Panc1 (cell line): ENCODE data around the gene GSS. TPM values are rescaled to one million over a fixed set of nuclear protein-coding genes. Genes with fewer than 3 reads are reported as not detected.
"Not testable (repeated sequence)": the region's sequence is repeated elsewhere in the genome, so short reads cannot be mapped to it uniquely, and the experiment has no call there.

Source experiments
- ATAC-seq: fragments of 200-7000 bp; cut with Tn5 transposase; 2 replicates; pipeline ENCODE4 v1.9.1; 2020; ENCODE audit warnings: mild to moderate bottlenecking, moderate library complexity
- BruUV-seq: library from RNA; stranded (reverse); fragments of 400-500 nt; replicated peaks from 2 replicates; lab custom pipeline; 2021; lab: Mats Ljungman, UMichigan
- CTCF ChIA-PET: fragments of 300-600 bp; sonication (Branson Sonifier 250); formaldehyde crosslinking; loops from one replicate; lab custom pipeline; 2022; ENCODE audit warnings: antibody characterized with exemption; lab: Charles Lee
- POLR2A ChIA-PET: fragments of 300-600 bp; sonication (Branson Sonifier 250); formaldehyde crosslinking; loops from one replicate; lab custom pipeline; 2022; ENCODE audit warnings: antibody characterized with exemption; lab: Charles Lee
- DNase-seq: peaks from one replicate; pipeline ENCODE4 v3.0.0-alpha.2; 2010; ENCODE audit warnings: low read depth, low spot score
- H3K27ac ChIP-seq: 2 replicates; pipeline ENCODE4 v1.5.1; 2011; ENCODE audit warnings: mild to moderate bottlenecking, low read length, inconsistent platforms
- H3K27me3 ChIP-seq: fragments of 200-500 bp; sonication (Bioruptor generic); 2 replicates; pipeline ENCODE4 v1.6.0; 2014; ENCODE audit warnings: low read length, inconsistent platforms; ENCODE audit not compliant: control insufficient read depth, insufficient read depth
- H3K36me3 ChIP-seq: fragments of 200-500 bp; sonication (Bioruptor generic); 2 replicates; pipeline ENCODE4 v1.5.1; 2014; ENCODE audit warnings: inconsistent platforms, mild to moderate bottlenecking, low read length, moderate library complexity; ENCODE audit not compliant: control insufficient read depth, insufficient read depth
- H3K4me1 ChIP-seq: 2 replicates; pipeline ENCODE4 v1.5.1; 2011; ENCODE audit warnings: inconsistent platforms, mild to moderate bottlenecking, low read length, moderate library complexity; ENCODE audit not compliant: control insufficient read depth, insufficient read depth
- H3K4me3 ChIP-seq, 2 experiments: 2 replicates each; pipeline ENCODE4 v1.5.1; 2011 to 2012; ENCODE audit warnings: low read depth in 2 of 2, low read length in 2 of 2, mild to moderate bottlenecking in 2 of 2, inconsistent platforms in 1 of 2, moderate library complexity in 1 of 2
- H3K9me3 ChIP-seq: fragments of 200-500 bp; sonication (Bioruptor generic); 2 replicates; pipeline ENCODE4 v1.5.1; 2014; ENCODE audit warnings: low read depth, mild to moderate bottlenecking, inconsistent platforms, low read length, moderate library complexity; ENCODE audit not compliant: control insufficient read depth, insufficient read depth
- POLR2AphosphoS5 ChIP-seq: IDR thresholded peaks from 2 replicates; pipeline ENCODE4 v1.6.1; 2012; ENCODE audit warnings: mild to moderate bottlenecking, low read depth, low read length, moderate library complexity
- REST ChIP-seq, 2 experiments: IDR thresholded peaks; 2 replicates each; pipeline ENCODE4 v1.6.1; 2011 to 2012; ENCODE audit warnings: low read depth in 2 of 2, control low read depth in 1 of 2, low read length in 1 of 2, mild to moderate bottlenecking in 1 of 2, moderate library complexity in 1 of 2; ENCODE audit not compliant: insufficient read depth in 1 of 2
- SIN3A ChIP-seq: IDR thresholded peaks from 2 replicates; pipeline ENCODE4 v1.6.1; 2012; ENCODE audit warnings: low read depth, mild to moderate bottlenecking, low read length, moderate library complexity, borderline replicate concordance; ENCODE audit not compliant: insufficient read depth
- TCF7L2 ChIP-seq: IDR thresholded peaks from 2 replicates; pipeline ENCODE4 v1.6.1; 2011; ENCODE audit warnings: mild to moderate bottlenecking, low read depth, low read length, inconsistent platforms
- in situ Hi-C: cut with HindIII; loops from 2 replicates; pipeline ENCODE4 v1.10.0; 2016; ENCODE audit warnings: low sequenced_read_pairs, low pct_unique_long_range_greater_than_20kb
- intact Hi-C: fragments of 100-400 bp; cut with micrococcal nuclease; formaldehyde crosslinking; loops from one replicate; pipeline ENCODE4 v1.10.0; 2022; ENCODE audit not compliant: unreplicated experiment
- total RNA-seq: library from RNA; stranded (reverse); gene quantifications from one replicate; pipeline ENCODE4 v1.2.1, GENCODE V29; 2021; ENCODE audit not compliant: unreplicated experiment
- TF ChIP-seq, protein P1 (sequence below): fragments of 450-650 bp; IDR thresholded peaks from 2 replicates; pipeline ENCODE4 v1.5.1; 2017; ENCODE audit warnings: mild to moderate bottlenecking

Gene GSS
- total RNA-seq, 1 experiment from 2014 or later, result 64.8 TPM

DNA sequence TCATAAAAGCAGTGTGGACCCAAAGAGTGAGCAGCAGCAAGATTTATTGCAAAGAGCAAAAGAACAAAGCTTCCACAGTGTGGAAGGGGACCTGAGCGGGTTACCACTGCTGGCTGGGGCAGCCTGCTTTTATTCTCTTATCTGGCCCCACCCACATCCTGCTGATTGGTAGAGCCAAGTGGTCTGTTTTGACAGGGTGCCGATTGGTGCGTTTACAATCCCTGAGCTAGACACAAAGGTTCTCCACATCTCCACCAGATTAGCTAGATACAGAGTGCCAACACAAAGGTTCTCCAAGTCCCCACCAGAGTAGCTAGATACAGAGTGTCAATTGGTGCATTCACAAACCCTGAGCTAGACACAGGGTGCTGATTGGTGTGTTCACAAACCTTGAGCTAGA lies 57.5 kb downstream of the GSS start:
- CTCF ChIA-PET, H3K9me3 ChIP-seq, DNase-seq, intact Hi-C loops, ATAC-seq, BruUV-seq, H3K27ac ChIP-seq, H3K27me3 ChIP-seq, POLR2A ChIA-PET, H3K4me3 ChIP-seq, in situ Hi-C loops, H3K36me3 ChIP-seq, H3K4me1 ChIP-seq: not testable (repeated sequence)

DNA sequence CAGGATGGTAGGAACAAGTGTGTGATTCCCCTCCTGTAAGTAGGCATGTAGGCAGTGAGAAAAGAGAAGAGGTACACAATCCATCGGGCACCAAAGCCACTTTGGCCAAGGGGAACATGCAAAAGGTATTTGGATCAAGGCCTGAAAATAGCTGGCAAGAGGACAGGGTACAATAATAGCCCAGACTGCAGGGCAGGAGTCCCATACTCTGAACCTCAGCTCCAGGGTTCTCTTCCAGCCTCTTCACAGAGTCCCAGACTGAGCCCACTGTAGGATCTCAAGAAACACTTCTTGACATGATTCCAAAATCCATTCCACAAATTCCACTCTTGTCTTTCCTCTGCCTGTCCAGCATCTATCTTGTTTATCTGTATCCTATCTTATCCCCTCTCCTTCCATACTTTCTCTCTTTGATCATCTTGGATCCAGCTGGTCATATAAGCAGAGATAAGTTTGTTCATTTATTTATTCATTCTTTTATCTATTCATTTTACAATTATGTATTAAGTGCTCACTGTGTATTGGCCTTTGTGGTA lies 59.5 kb downstream of the GSS start:
- TF ChIP-seq, protein P1, sequence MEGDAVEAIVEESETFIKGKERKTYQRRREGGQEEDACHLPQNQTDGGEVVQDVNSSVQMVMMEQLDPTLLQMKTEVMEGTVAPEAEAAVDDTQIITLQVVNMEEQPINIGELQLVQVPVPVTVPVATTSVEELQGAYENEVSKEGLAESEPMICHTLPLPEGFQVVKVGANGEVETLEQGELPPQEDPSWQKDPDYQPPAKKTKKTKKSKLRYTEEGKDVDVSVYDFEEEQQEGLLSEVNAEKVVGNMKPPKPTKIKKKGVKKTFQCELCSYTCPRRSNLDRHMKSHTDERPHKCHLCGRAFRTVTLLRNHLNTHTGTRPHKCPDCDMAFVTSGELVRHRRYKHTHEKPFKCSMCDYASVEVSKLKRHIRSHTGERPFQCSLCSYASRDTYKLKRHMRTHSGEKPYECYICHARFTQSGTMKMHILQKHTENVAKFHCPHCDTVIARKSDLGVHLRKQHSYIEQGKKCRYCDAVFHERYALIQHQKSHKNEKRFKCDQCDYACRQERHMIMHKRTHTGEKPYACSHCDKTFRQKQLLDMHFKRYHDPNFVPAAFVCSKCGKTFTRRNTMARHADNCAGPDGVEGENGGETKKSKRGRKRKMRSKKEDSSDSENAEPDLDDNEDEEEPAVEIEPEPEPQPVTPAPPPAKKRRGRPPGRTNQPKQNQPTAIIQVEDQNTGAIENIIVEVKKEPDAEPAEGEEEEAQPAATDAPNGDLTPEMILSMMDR, result no peak
- TF ChIP-seq REST (IDR thresholded peaks at IDR 0.05; ENCODE audit: insufficient read depth in 1 of 2, low read depth in 2 of 2, low read length in 1 of 2) (no peak), SIN3A (no peak), TCF7L2 (no peak), POLR2AphosphoS5 (no peak)
- BruUV-seq, result no TSS peak
- ATAC-seq, result no peak

DNA sequence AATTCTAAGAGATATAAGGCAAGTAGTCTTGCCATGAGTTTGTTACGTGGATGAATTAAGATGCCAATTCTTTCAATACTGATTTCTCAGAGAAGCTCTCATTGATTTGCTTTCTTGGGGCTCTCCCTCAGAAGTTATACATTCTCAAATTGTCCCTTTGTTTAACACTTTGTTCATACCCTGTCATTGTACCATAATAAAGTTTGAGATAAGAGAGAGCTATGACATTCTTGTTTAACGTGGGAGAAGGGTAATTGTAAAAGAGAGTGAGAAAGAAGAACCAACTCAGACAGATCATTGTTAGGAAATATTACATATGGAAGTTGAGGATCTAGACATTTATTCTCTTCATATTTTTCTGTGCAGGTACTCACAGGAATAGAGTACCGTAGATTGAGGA lies 60.1 kb downstream of the GSS start:
- Histone ChIP-seq H3K36me3 (no peaks in the 10 kb centered on the region), H3K27me3 (no peaks in the 10 kb centered on the region), H3K9me3 (no peaks in the 10 kb centered on the region), H3K4me1 (no peaks in the 10 kb centered on the region), H3K27ac (no peak overlapping the region), H3K4me3 (no peak overlapping the region)
- no TSS peak for BruUV-seq
- ChIA-PET CTCF (no interaction called here), POLR2A (no interaction called here)
- intact Hi-C loops, result no loop called here
- in situ Hi-C loops, result no loop called here
- DNase-seq (no peak), ATAC-seq (no peak)
- TF ChIP-seq SIN3A (no peak), REST (IDR thresholded peaks at IDR 0.05; ENCODE audit: insufficient read depth in 1 of 2, low read depth in 2 of 2, low read length in 1 of 2) (no peak), TCF7L2 (no peak), POLR2AphosphoS5 (no peak)
- TF ChIP-seq, protein P1, result no peak

More for the DNA sequence above, 59.5 kb downstream of the GSS start:
- H3K36me3 ChIP-seq, result no peaks in the 10 kb centered on the region
- intact Hi-C loops (no loop called here), in situ Hi-C loops (no loop called here)
- DNase-seq, result no peak
- no peak overlapping the region for H3K4me3 ChIP-seq
- CTCF ChIA-PET, result interaction anchor here (0.5 kb wide), 1 partner anchor 126 kb away, joined by 3 read pairs; no protein-coding TSS in a partner anchor
- POLR2A ChIA-PET, result no interaction called here
- H3K9me3 ChIP-seq, result no peaks in the 10 kb centered on the region
- H3K27ac ChIP-seq, result no peak overlapping the region
- no peaks in the 10 kb centered on the region for H3K4me1 ChIP-seq
- H3K27me3 ChIP-seq, result no peaks in the 10 kb centered on the region
